Gastroesophageal sphincter (tissue), 4 donors: Measurements from ENCODE around the gene C20orf173. TPM values are rescaled to one million over a fixed set of nuclear protein-coding genes. Genes with fewer than 3 reads are reported as not detected.

Experiments used
- ATAC-seq: fragments of 150-250 bp; one replicate; pipeline ENCODE4 v1.9.1; 2016; ENCODE audit warnings: mild to moderate bottlenecking, moderate library complexity
- H3K27ac ChIP-seq, 4 donors: fragments of 200-600 bp; sonication (generic) in 3 of 4; 1 replicate in 3 of 4; 2 replicates in 1 of 4; pipeline ENCODE4 v1.5.1; 2016 to 2019
- H3K27me3 ChIP-seq: fragments of 200-600 bp; sonication (generic); one replicate; pipeline ENCODE4 v1.5.1; 2019
- H3K36me3 ChIP-seq, 2 donors: fragments of 200-600 bp; sonication (generic); one replicate each; pipeline ENCODE4 v1.5.1; 2019; ENCODE audit warnings: control low read depth in 1 of 2
- H3K4me1 ChIP-seq, 3 donors: fragments of 200-600 bp; sonication (generic); 1 replicate in 2 of 3; 2 replicates in 1 of 3; pipeline ENCODE4 v1.5.1; 2016 to 2019; ENCODE audit warnings: control low read depth in 2 of 3
- H3K4me3 ChIP-seq, 2 donors: fragments of 200-600 bp; sonication (generic); one replicate each; pipeline ENCODE4 v1.5.1; 2019; ENCODE audit warnings: mild to moderate bottlenecking in 1 of 2, moderate library complexity in 1 of 2
- H3K9me3 ChIP-seq, 3 donors: fragments of 200-600 bp; sonication (generic); one replicate each; pipeline ENCODE4 v1.5.1; 2017 to 2019; ENCODE audit warnings: control low read depth in 2 of 3
- CTCF ChIP-seq, 4 experiments: fragments of 200-600 bp in 2 of 4; fragments of 450-650 bp in 2 of 4; sonication (generic) in 1 of 4; IDR thresholded peaks; one replicate each; pipeline ENCODE4 v1.5.1; 2017 to 2019; ENCODE audit warnings: antibody characterized with exemption in 4 of 4, mild to moderate bottlenecking in 2 of 4, moderate library complexity in 2 of 4
- EP300 ChIP-seq: sonication (generic); formaldehyde crosslinking; IDR thresholded peaks from one replicate; pipeline ENCODE4 v1.6.1; 2017; ENCODE audit warnings: antibody characterized with exemption, mild to moderate bottlenecking
- POLR2A ChIP-seq, 2 donors: fragments of 450-650 bp; IDR thresholded peaks; one replicate each; pipeline ENCODE4 v1.6.1; 2017; ENCODE audit warnings: antibody characterized with exemption in 2 of 2, mild to moderate bottlenecking in 2 of 2, moderate library complexity in 1 of 2
- POLR2AphosphoS5 ChIP-seq: sonication (generic); formaldehyde crosslinking; IDR thresholded peaks from one replicate; pipeline ENCODE4 v1.6.1; 2017; ENCODE audit warnings: antibody characterized with exemption
- WGBS, 2 donors: methylation state at CpG; one replicate each; pipeline ENCODE4 v1.1.5; 2018; ENCODE audit warnings: low coverage in 1 of 2; 5-methylcytosine and 5-hydroxymethylcytosine counted together
- total RNA-seq, 4 donors: library from RNA; depleted of rRNA; stranded (reverse); fragments of >200 nt; gene quantifications; one replicate each; pipeline ENCODE4 v1.1.0, GENCODE V29; 2016

C20orf173 gene
- total RNA-seq, 4 donors from 2014 or later = not detected

- H3K36me3 ChIP-seq = peaks cover 0 to 93% of the 10 kb centered on the region in 2 donors
- H3K9me3 ChIP-seq = no peaks in the 10 kb centered on the region
- no peak for TF ChIP-seq POLR2AphosphoS5
- TF ChIP-seq POLR2A (IDR thresholded peaks at IDR 0.05) = no peak
- ATAC-seq = no peak
- no peak overlapping the region for H3K27ac ChIP-seq
- no peaks in the 10 kb centered on the region for H3K4me1 ChIP-seq
- no peak overlapping the region for H3K4me3 ChIP-seq
- H3K27me3 ChIP-seq = no peaks in the 10 kb centered on the region
- 78 to 89% methylated on average over 3 to 4 of the region's 12 CpGs for WGBS, 2 donors
Measured at GRCh38 chr20:35510951-35511735, 18.3 kb downstream of the C20orf173 start.

GRCh38 chr20:35508493-35509218 lies 20.8 kb downstream of the C20orf173 start:
- Histone ChIP-seq H3K4me3 (no peak overlapping the region), H3K4me1 (peaks cover 0 to 12% (median 0%) of the 10 kb centered on the region in 3 donors), H3K27ac (no peak overlapping the region), H3K36me3 (peaks cover 0 to 98% of the 10 kb centered on the region in 2 donors), H3K9me3 (no peaks in the 10 kb centered on the region), H3K27me3 (no peaks in the 10 kb centered on the region)
- TF ChIP-seq CTCF (IDR thresholded peaks at IDR 0.05) (no peak), POLR2A (IDR thresholded peaks at IDR 0.05) (no peak), EP300 (no peak), POLR2AphosphoS5 (no peak)
- no peak for ATAC-seq
- 83 to 90% methylated on average over 1 to 2 of the region's 10 CpGs for WGBS, 2 donors

GRCh38 chr20:35506872-35507638 lies 22.4 kb downstream of the C20orf173 start:
- Histone ChIP-seq H3K9me3 (no peaks in the 10 kb centered on the region), H3K4me1 (peaks cover 0 to 16% (median 0%) of the 10 kb centered on the region in 3 donors), H3K36me3 (peaks cover 0 to 100% of the 10 kb centered on the region in 2 donors), H3K27me3 (no peaks in the 10 kb centered on the region), H3K27ac (no peak overlapping the region), H3K4me3 (no peak overlapping the region)
- WGBS, 2 donors = 87 to 100% methylated on average over 5 to 6 of the region's 6 CpGs
- no peak for ATAC-seq
- TF ChIP-seq POLR2AphosphoS5 (no peak), POLR2A (IDR thresholded peaks at IDR 0.05) (no peak), CTCF (IDR thresholded peaks at IDR 0.05) (no peak), EP300 (no peak)

GRCh38 chr20:35506179-35506578 lies 23.3 kb downstream of the C20orf173 start:
- H3K36me3 ChIP-seq = peaks cover 0 to 100% of the 10 kb centered on the region in 2 donors
- WGBS, 2 donors = 80% methylated on average over 3 of the region's 3 CpGs; no CpG with 5 or more reads in 1 of the 2 donors
- no peak overlapping the region for H3K27ac ChIP-seq
- ATAC-seq = no peak
- no peaks in the 10 kb centered on the region for H3K27me3 ChIP-seq
- TF ChIP-seq EP300 (no peak), CTCF (IDR thresholded peaks at IDR 0.05) (no peak), POLR2AphosphoS5 (no peak), POLR2A (IDR thresholded peaks at IDR 0.05) (no peak)
- peaks cover 0 to 16% (median 0%) of the 10 kb centered on the region in 3 donors for H3K4me1 ChIP-seq
- no peak overlapping the region for H3K4me3 ChIP-seq
- no peaks in the 10 kb centered on the region for H3K9me3 ChIP-seq

- no peak for ATAC-seq
- H3K4me3 ChIP-seq = no peak overlapping the region
- TF ChIP-seq POLR2A (IDR thresholded peaks at IDR 0.05) (no peak), CTCF (IDR thresholded peaks at IDR 0.05) (no peak), EP300 (no peak), POLR2AphosphoS5 (no peak)
- no peaks in the 10 kb centered on the region for H3K27me3 ChIP-seq
- H3K4me1 ChIP-seq = peaks cover 0 to 16% (median 0%) of the 10 kb centered on the region in 3 donors
- H3K27ac ChIP-seq = no peak overlapping the region
- H3K9me3 ChIP-seq = no peaks in the 10 kb centered on the region
- WGBS, 2 donors = 100% methylated on average over 1 of the region's 5 CpGs; no CpG with 5 or more reads in 1 of the 2 donors
- peaks cover 0 to 100% of the 10 kb centered on the region in 2 donors for H3K36me3 ChIP-seq
Measured at GRCh38 chr20:35504751-35505150, 24.7 kb downstream of the C20orf173 start.
